Vagina (tissue), 2 donors: ENCODE data around the gene PTGFR. TPM values are rescaled to one million over a fixed set of nuclear protein-coding genes. Genes with fewer than 3 reads are reported as not detected.

Experiments used
- DNase-seq, 2 donors: peaks; one replicate each; pipeline ENCODE4 v3.0.0-alpha.2; 2017; ENCODE audit errors: extremely low spot score in 2 of 2
- H3K27ac ChIP-seq: fragments of 200-600 bp; sonication (generic); one replicate; pipeline ENCODE4 v1.5.1; 2019
- H3K27me3 ChIP-seq: fragments of 200-600 bp; sonication (generic); one replicate; pipeline ENCODE4 v1.5.1; 2019
- H3K36me3 ChIP-seq, 2 donors: fragments of 200-600 bp; sonication (generic); one replicate each; pipeline ENCODE4 v1.5.1; 2017 to 2019
- H3K4me1 ChIP-seq: fragments of 200-600 bp; sonication (generic); one replicate; pipeline ENCODE4 v1.5.1; 2019
- H3K4me3 ChIP-seq, 2 donors: fragments of 200-600 bp; sonication (generic); 1 replicate in 1 of 2; 2 replicates in 1 of 2; pipeline ENCODE4 v1.5.1; 2016 to 2019
- H3K9me3 ChIP-seq: fragments of 200-600 bp; sonication (generic); one replicate; pipeline ENCODE4 v1.5.1; 2019
- CTCF ChIP-seq, 3 experiments: fragments of 450-650 bp in 2 of 3; fragments of 200-600 bp in 1 of 3; sonication (generic) in 1 of 3; IDR thresholded peaks; one replicate each; pipeline ENCODE4 v1.5.1; 2017 to 2019; ENCODE audit warnings: antibody characterized with exemption in 3 of 3, mild to moderate bottlenecking in 2 of 3, moderate library complexity in 2 of 3
- POLR2A ChIP-seq, 2 donors: fragments of 450-650 bp; IDR thresholded peaks; one replicate each; pipeline ENCODE4 v1.6.1; 2017; ENCODE audit warnings: antibody characterized with exemption in 2 of 2, mild to moderate bottlenecking in 2 of 2, moderate library complexity in 2 of 2
- POLR2AphosphoS5 ChIP-seq, 2 donors: sonication (generic); formaldehyde crosslinking; IDR thresholded peaks; one replicate each; pipeline ENCODE4 v1.9.0; 2017; ENCODE audit warnings: antibody characterized with exemption in 2 of 2, mild to moderate bottlenecking in 2 of 2, low read depth in 1 of 2; ENCODE audit not compliant: insufficient read depth in 1 of 2
- intact Hi-C: fragments of 100-400 bp; cut with DNase I; formaldehyde crosslinking; loops from one replicate; pipeline ENCODE4 v1.15.1; 2023
- total RNA-seq: library from RNA; depleted of rRNA; stranded (reverse); fragments of >200 nt; gene quantifications from one replicate; pipeline ENCODE4 v1.2.3, GENCODE V29; 2016

Gene PTGFR
- 4.4 TPM for total RNA-seq

- H3K27me3 ChIP-seq = no peaks in the 10 kb centered on the region
- H3K36me3 ChIP-seq = no peaks in the 10 kb centered on the region
- intact Hi-C loops = no loop called here
- no peaks in the 10 kb centered on the region for H3K9me3 ChIP-seq
- H3K4me3 ChIP-seq = peak within 1 kb of the TSS; percentile 27 to 49
- H3K27ac ChIP-seq = peak within 1 kb of the TSS; percentile 77
- TF ChIP-seq POLR2AphosphoS5 (IDR thresholded peaks at IDR 0.05; ENCODE audit: insufficient read depth in 1 of 2, low read depth in 1 of 2) (peak in 1 of 2 donors; percentile 66), POLR2A (IDR thresholded peaks at IDR 0.05) (no peak)
- DNase-seq = no peak
- H3K4me1 ChIP-seq = peaks cover 10% of the 10 kb centered on the region
Measured at GRCh38 chr1:78490861-78491450, at the start of gene PTGFR. PTGFR (plus strand) TSS chr1:78490974; CDS start chr1:78492744, 1,770 bp downstream.

- intact Hi-C loops = no loop called here
- no peak for DNase-seq
- Histone ChIP-seq H3K9me3 (no peaks in the 10 kb centered on the region), H3K4me1 (peaks cover 6% of the 10 kb centered on the region), H3K36me3 (no peaks in the 10 kb centered on the region), H3K4me3 (no peak overlapping the region), H3K27me3 (no peaks in the 10 kb centered on the region), H3K27ac (no peak overlapping the region)
- TF ChIP-seq POLR2AphosphoS5 (IDR thresholded peaks at IDR 0.05; ENCODE audit: insufficient read depth in 1 of 2, low read depth in 1 of 2) (no peak), CTCF (IDR thresholded peaks at IDR 0.05) (no peak), POLR2A (IDR thresholded peaks at IDR 0.05) (no peak)
Measured at GRCh38 chr1:78441921-78442320, 48.9 kb upstream of the PTGFR start.

- Histone ChIP-seq H3K36me3 (no peaks in the 10 kb centered on the region), H3K4me3 (no peak overlapping the region)
- TF ChIP-seq CTCF (IDR thresholded peaks at IDR 0.05) (no peak), POLR2AphosphoS5 (IDR thresholded peaks at IDR 0.05; ENCODE audit: insufficient read depth in 1 of 2, low read depth in 1 of 2) (no peak), POLR2A (IDR thresholded peaks at IDR 0.05) (no peak)
Measured at GRCh38 chr1:78447086-78447485, 43.7 kb upstream of the PTGFR start.

GRCh38 chr1:78464449-78464891 lies 26.3 kb upstream of the PTGFR start:
- Histone ChIP-seq H3K9me3 (no peaks in the 10 kb centered on the region), H3K36me3 (no peaks in the 10 kb centered on the region), H3K4me3 (no peak overlapping the region), H3K27me3 (no peaks in the 10 kb centered on the region), H3K27ac (no peak overlapping the region), H3K4me1 (no peaks in the 10 kb centered on the region)
- TF ChIP-seq POLR2A (IDR thresholded peaks at IDR 0.05) (no peak), POLR2AphosphoS5 (IDR thresholded peaks at IDR 0.05; ENCODE audit: insufficient read depth in 1 of 2, low read depth in 1 of 2) (no peak), CTCF (IDR thresholded peaks at IDR 0.05) (no peak)
- intact Hi-C loops = no loop called here
- DNase-seq = no peak

More at GRCh38 chr1:78447086-78447485, 43.7 kb upstream of the PTGFR start:
- intact Hi-C loops = no loop called here
- H3K27me3 ChIP-seq = no peaks in the 10 kb centered on the region
- no peaks in the 10 kb centered on the region for H3K4me1 ChIP-seq
- no peak for DNase-seq
- no peaks in the 10 kb centered on the region for H3K9me3 ChIP-seq
- H3K27ac ChIP-seq = no peak overlapping the region

- DNase-seq = no peak
Measured at GRCh38 chr1:78465143-78465542, 25.6 kb upstream of the PTGFR start.

More at GRCh38 chr1:78465143-78465542, 25.6 kb upstream of the PTGFR start:
- no peaks in the 10 kb centered on the region for H3K4me1 ChIP-seq
- intact Hi-C loops = no loop called here
- H3K4me3 ChIP-seq = no peak overlapping the region
- H3K27ac ChIP-seq = no peak overlapping the region
- no peaks in the 10 kb centered on the region for H3K36me3 ChIP-seq
- no peaks in the 10 kb centered on the region for H3K27me3 ChIP-seq
- H3K9me3 ChIP-seq = no peaks in the 10 kb centered on the region
- no peak for TF ChIP-seq POLR2A (IDR thresholded peaks at IDR 0.05)
- no peak for TF ChIP-seq CTCF (IDR thresholded peaks at IDR 0.05)
- no peak for TF ChIP-seq POLR2AphosphoS5 (IDR thresholded peaks at IDR 0.05; ENCODE audit: insufficient read depth in 1 of 2, low read depth in 1 of 2)
